ENCODE data around the gene CFAP161.

DNA sequence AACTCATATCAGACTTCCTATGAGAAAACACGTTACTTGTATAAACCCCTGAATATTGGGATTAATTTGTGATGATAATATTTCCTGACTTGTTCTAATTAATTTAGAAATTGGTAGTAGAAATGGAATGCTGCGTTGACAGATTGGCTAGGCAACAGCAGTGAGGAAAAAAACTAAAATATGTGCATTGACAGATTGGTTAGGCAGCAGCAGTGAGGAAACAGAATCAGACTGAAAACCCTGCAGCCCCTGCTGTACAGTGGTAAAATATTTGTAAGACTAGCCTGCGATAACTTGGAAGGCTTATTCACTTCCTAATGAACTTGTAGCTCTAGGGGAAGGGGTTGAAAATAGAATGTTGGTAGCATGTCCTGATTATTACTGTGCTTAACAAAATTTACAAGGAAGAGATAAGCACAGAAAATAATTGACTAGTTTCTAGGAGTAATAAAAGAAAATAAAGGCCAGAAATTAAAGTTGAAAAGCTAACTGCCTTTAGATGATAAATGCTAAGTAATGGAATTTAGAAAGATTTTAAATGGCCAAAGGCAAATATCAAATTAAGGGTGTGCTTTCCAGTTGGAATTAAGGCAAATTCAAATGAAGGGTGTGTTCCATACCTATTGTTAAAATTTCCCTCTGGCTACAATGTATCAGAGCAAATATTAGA is 32.7 kb downstream of the CFAP161 start:
- TF ChIP-seq CTCF (IDR thresholded peaks at IDR 0.05; ENCODE audit: low read depth, low read length, poor library complexity, severe bottlenecking) (no peak), EZH2phosphoT487 (IDR thresholded peaks at IDR 0.05; ENCODE audit: borderline replicate concordance, low read length) (no peak)
